GM23338 (cell line): Measurements from ENCODE around the gene MKNK1. TPM values are rescaled to one million over a fixed set of nuclear protein-coding genes. Genes with fewer than 3 reads are reported as not detected.

ENCODE experiments used
- ATAC-seq: fragments of 200-7000 bp; cut with Tn5 transposase; 3 replicates; pipeline ENCODE4 v1.9.1; 2020
- DNase-seq: peaks from one replicate; pipeline ENCODE4 v3.0.0-alpha.2; 2015; ENCODE audit warnings: low spot score
- H2AFZ ChIP-seq: fragments of 200-600 bp; sonication (generic); 2 replicates; pipeline ENCODE4 v1.8.0; 2016; ENCODE audit warnings: antibody characterized with exemption, mild to moderate bottlenecking, moderate library complexity
- H3F3A ChIP-seq: fragments of 200-600 bp; sonication (generic); replicated peaks from 2 replicates; pipeline ENCODE4 v1.8.0; 2017; ENCODE audit warnings: antibody characterized with exemption, mixed run types, low read depth
- H3K27ac ChIP-seq: fragments of 200-600 bp; sonication (generic); 2 replicates; pipeline ENCODE4 v1.6.1; 2016; ENCODE audit warnings: low read depth
- H3K27me3 ChIP-seq: fragments of 200-600 bp; sonication (generic); 2 replicates; pipeline ENCODE4 v1.8.0; 2016; ENCODE audit warnings: mild to moderate bottlenecking, mixed run types, moderate library complexity; ENCODE audit not compliant: insufficient read depth
- H3K36me3 ChIP-seq: fragments of 200-600 bp; sonication (generic); 2 replicates; pipeline ENCODE4 v1.8.0; 2016; ENCODE audit warnings: mild to moderate bottlenecking; ENCODE audit not compliant: insufficient read depth
- H3K4me1 ChIP-seq: fragments of 200-600 bp; sonication (generic); 2 replicates; pipeline ENCODE4 v1.8.0; 2016; ENCODE audit warnings: mild to moderate bottlenecking, moderate library complexity; ENCODE audit not compliant: insufficient read depth
- H3K4me2 ChIP-seq: fragments of 200-600 bp; sonication (generic); 2 replicates; pipeline ENCODE4 v1.7.1; 2017; ENCODE audit warnings: mixed run types
- H3K4me3 ChIP-seq: fragments of 200-600 bp; sonication (generic); 2 replicates; pipeline ENCODE4 v1.6.1; 2016; ENCODE audit warnings: mixed run types
- H3K79me2 ChIP-seq: fragments of 200-600 bp; sonication (generic); replicated peaks from 2 replicates; pipeline ENCODE4 v1.8.0; 2017; ENCODE audit warnings: mild to moderate bottlenecking; ENCODE audit not compliant: insufficient read depth
- H3K9me2 ChIP-seq: fragments of 200-600 bp; sonication (generic); 2 replicates; pipeline ENCODE4 v1.8.0; 2017; ENCODE audit not compliant: insufficient read depth
- H4K20me1 ChIP-seq: fragments of 200-600 bp; sonication (generic); replicated peaks from 2 replicates; pipeline ENCODE4 v1.8.0; 2017; ENCODE audit warnings: mild to moderate bottlenecking; ENCODE audit not compliant: insufficient read depth
- H3K27ac Mint-ChIP-seq: 2 replicates; pipeline ENCODE4 v1.8.0; 2020; ENCODE audit warnings: inconsistent platforms, mild to moderate bottlenecking, moderate library complexity, mixed read lengths
- H3K27me3 Mint-ChIP-seq: 3 replicates; pipeline ENCODE4 v1.8.0; 2022; ENCODE audit warnings: low read depth, mild to moderate bottlenecking, moderate library complexity, mixed read lengths, inconsistent platforms; ENCODE audit not compliant: insufficient read depth, poor library complexity
- H3K36me3 Mint-ChIP-seq: 3 replicates; pipeline ENCODE4 v1.8.0; 2021; ENCODE audit warnings: low read depth, mild to moderate bottlenecking, inconsistent platforms, moderate library complexity, mixed read lengths
- H3K4me1 Mint-ChIP-seq: 3 replicates; pipeline ENCODE4 v1.8.0; 2020; ENCODE audit warnings: mild to moderate bottlenecking, inconsistent platforms, mixed read lengths
- H3K4me3 Mint-ChIP-seq: 3 replicates; pipeline ENCODE4 v1.8.0; 2021; ENCODE audit warnings: moderate library complexity, mild to moderate bottlenecking, inconsistent platforms, mixed read lengths
- H3K9me3 Mint-ChIP-seq: 3 replicates; pipeline ENCODE4 v1.8.0; 2020; ENCODE audit warnings: moderate library complexity, mild to moderate bottlenecking, inconsistent platforms, mixed read lengths
- CREB1 ChIP-seq: fragments of 250-450 bp; sonication (Bioruptor Pico); IDR thresholded peaks from 2 replicates; pipeline ENCODE4 v1.5.0; 2020; ENCODE audit warnings: low read depth, mild to moderate bottlenecking, moderate library complexity
- CTCF ChIP-seq, 2 experiments: fragments of 200-600 bp in 1 of 2; sonication (generic) in 1 of 2; conservative IDR thresholded peaks; 2 replicates each; pipeline versions ENCODE4 v1.5.1 to v1.6.1; 2016 to 2017; ENCODE audit warnings: antibody characterized with exemption in 2 of 2, low read depth in 2 of 2, mild to moderate bottlenecking in 2 of 2, moderate library complexity in 1 of 2
- ETS1 ChIP-seq: IDR thresholded peaks from 2 replicates; pipeline ENCODE4 v1.6.1; 2016; ENCODE audit warnings: antibody characterized with exemption
- EZH2 ChIP-seq: fragments of 200-600 bp; sonication (generic); IDR thresholded peaks from one replicate; pipeline ENCODE4 v1.8.0; 2017; ENCODE audit warnings: antibody characterized with exemption, mild to moderate bottlenecking, low read depth; ENCODE audit not compliant: unreplicated experiment
- EZH2phosphoT487 ChIP-seq: fragments of 200-600 bp; sonication (generic); IDR thresholded peaks from one replicate; pipeline ENCODE4 v1.8.1; 2018; ENCODE audit warnings: antibody characterized with exemption; ENCODE audit not compliant: unreplicated experiment
- JUNB ChIP-seq: IDR thresholded peaks from one replicate; pipeline ENCODE4 v1.6.1; 2016; ENCODE audit warnings: antibody characterized with exemption; ENCODE audit not compliant: unreplicated experiment
- NANOG ChIP-seq: IDR thresholded peaks from 2 replicates; pipeline ENCODE4 v1.6.1; 2016; ENCODE audit warnings: antibody characterized with exemption, borderline replicate concordance
- POLR2AphosphoS5 ChIP-seq: IDR thresholded peaks from 2 replicates; pipeline ENCODE4 v1.6.1; 2016; ENCODE audit warnings: antibody characterized with exemption, low read depth
- REST ChIP-seq: IDR thresholded peaks from one replicate; pipeline ENCODE4 v1.6.1; 2018; ENCODE audit warnings: antibody characterized with exemption; ENCODE audit not compliant: unreplicated experiment
- STAT1 ChIP-seq: IDR thresholded peaks from one replicate; pipeline ENCODE4 v1.6.1; 2016; ENCODE audit warnings: antibody characterized with exemption; ENCODE audit not compliant: unreplicated experiment
- ZNF114 ChIP-seq: fragments of 250-450 bp; sonication (Bioruptor Pico); IDR thresholded peaks from 2 replicates; pipeline ENCODE4 v1.5.0; 2020; ENCODE audit warnings: mild to moderate bottlenecking, moderate library complexity
- ZNF331 ChIP-seq: fragments of 250-450 bp; sonication (Bioruptor Pico); IDR thresholded peaks from 2 replicates; pipeline ENCODE4 v1.5.0; 2020; ENCODE audit warnings: low read depth, mild to moderate bottlenecking, moderate library complexity
- ZNF462 ChIP-seq: fragments of 250-450 bp; sonication (Bioruptor Pico); IDR thresholded peaks from 2 replicates; pipeline ENCODE4 v1.5.0; 2020; ENCODE audit warnings: mild to moderate bottlenecking, moderate library complexity
- polyA plus RNA-seq: library from polyadenylated mRNA; unstranded; fragments of >200 nt; fragmentation: Nextera tagmentation; extraction: Ambion mirVana; gene quantifications from 2 replicates; pipeline ENCODE4 v1.2.1, GENCODE V29; 2016
- total RNA-seq: library from RNA; depleted of rRNA; stranded (reverse); fragments of >200 nt; shearing (Covaris generic); gene quantifications from 2 replicates; pipeline ENCODE4 v1.2.3, GENCODE V29; 2014

The MKNK1 gene
- total and polyA plus RNA-seq, 2 experiments from 2014 or later, result 11.8 to 20.5 TPM

GRCh38 chr1:46569116-46569515, 35.0 kb downstream of the MKNK1 start:
- Histone ChIP-seq H3K79me2 (no peaks in the 10 kb centered on the region), H3K4me2 (no peak overlapping the region)

More at GRCh38 chr1:46569116-46569515, 35.0 kb downstream of the MKNK1 start:
- Histone ChIP-seq H3K27me3 (no peaks in the 10 kb centered on the region), H4K20me1 (no peaks in the 10 kb centered on the region), H3K27ac (no peak overlapping the region), H3K9me2 (no peaks in the 10 kb centered on the region), H3K4me3 (no peak overlapping the region), H2AFZ (no peak overlapping the region), H3F3A (no peaks in the 10 kb centered on the region), H3K4me1 (no peaks in the 10 kb centered on the region), H3K36me3 (no peaks in the 10 kb centered on the region)
- TF ChIP-seq STAT1, result no peak
- TF ChIP-seq EZH2phosphoT487, result no peak
- TF ChIP-seq EZH2, result no peak
- no peak for TF ChIP-seq ZNF114
- no peak for TF ChIP-seq ZNF331 (CRISPR knock-in tag)
- TF ChIP-seq POLR2AphosphoS5, result no peak
- no peak for TF ChIP-seq JUNB
- TF ChIP-seq ZNF462 (CRISPR knock-in tag), result no peak
- no peak for TF ChIP-seq CTCF (conservative IDR thresholded peaks at IDR 0.05; ENCODE audit: low read depth in 2 of 2)
- no peak for TF ChIP-seq NANOG
- no peak for TF ChIP-seq ETS1
- no peak for TF ChIP-seq CREB1
- TF ChIP-seq REST, result no peak
- Mint-ChIP-seq H3K27me3 (peaks cover 3% of the 10 kb centered on the region), H3K4me3 (no peak overlapping the region), H3K27ac (no peak overlapping the region), H3K36me3 (no peaks in the 10 kb centered on the region), H3K9me3 (no peaks in the 10 kb centered on the region), H3K4me1 (peaks cover 15% of the 10 kb centered on the region)
- ATAC-seq, result peak; percentile 75
- DNase-seq, result no peak
